Neural progenitor cell (in vitro differentiated cells): ENCODE measurements around the gene SPAG9.

ENCODE experiments used
- EZH2 ChIP-seq: fragments of 200-600 bp; sonication (generic); IDR thresholded peaks from 2 replicates; pipeline ENCODE4 v1.6.1; 2017; ENCODE audit warnings: antibody characterized with exemption, mild to moderate bottlenecking, moderate library complexity
- EZH2phosphoT487 ChIP-seq: fragments of 200-600 bp; sonication (generic); IDR thresholded peaks from 2 replicates; pipeline ENCODE4 v1.6.1; 2017; ENCODE audit warnings: antibody characterized with exemption
- TF ChIP-seq, protein P1 (sequence below): fragments of 200-600 bp; sonication (generic); IDR thresholded peaks from 2 replicates; pipeline ENCODE4 v1.5.1; 2017; ENCODE audit warnings: antibody characterized with exemption, mild to moderate bottlenecking

DNA sequence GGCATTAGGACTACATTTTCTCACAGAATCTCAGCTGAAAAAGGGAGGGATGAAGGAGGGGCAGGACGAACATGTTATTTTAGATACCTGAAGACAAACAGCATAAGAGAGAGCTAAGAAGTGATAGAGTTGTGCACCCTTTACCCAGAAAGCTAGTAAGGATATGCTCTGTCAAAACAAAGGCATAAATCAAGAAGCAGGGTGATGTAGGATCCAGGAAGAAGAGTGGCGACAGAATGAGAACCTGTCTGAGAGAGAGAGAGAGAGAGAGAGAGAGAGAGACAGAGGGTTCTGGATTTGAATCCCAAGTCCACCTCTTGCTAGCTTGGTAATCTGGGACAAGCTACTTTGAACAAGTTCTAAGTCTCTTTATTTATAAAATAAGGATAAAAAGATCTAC is 103.4 kb downstream of the SPAG9 start:
- no peak for TF ChIP-seq EZH2
- TF ChIP-seq, protein P1, sequence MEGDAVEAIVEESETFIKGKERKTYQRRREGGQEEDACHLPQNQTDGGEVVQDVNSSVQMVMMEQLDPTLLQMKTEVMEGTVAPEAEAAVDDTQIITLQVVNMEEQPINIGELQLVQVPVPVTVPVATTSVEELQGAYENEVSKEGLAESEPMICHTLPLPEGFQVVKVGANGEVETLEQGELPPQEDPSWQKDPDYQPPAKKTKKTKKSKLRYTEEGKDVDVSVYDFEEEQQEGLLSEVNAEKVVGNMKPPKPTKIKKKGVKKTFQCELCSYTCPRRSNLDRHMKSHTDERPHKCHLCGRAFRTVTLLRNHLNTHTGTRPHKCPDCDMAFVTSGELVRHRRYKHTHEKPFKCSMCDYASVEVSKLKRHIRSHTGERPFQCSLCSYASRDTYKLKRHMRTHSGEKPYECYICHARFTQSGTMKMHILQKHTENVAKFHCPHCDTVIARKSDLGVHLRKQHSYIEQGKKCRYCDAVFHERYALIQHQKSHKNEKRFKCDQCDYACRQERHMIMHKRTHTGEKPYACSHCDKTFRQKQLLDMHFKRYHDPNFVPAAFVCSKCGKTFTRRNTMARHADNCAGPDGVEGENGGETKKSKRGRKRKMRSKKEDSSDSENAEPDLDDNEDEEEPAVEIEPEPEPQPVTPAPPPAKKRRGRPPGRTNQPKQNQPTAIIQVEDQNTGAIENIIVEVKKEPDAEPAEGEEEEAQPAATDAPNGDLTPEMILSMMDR, result no peak
- no peak for TF ChIP-seq EZH2phosphoT487
